ENCODE results near the gene KLHDC10. TPM values are rescaled to one million over a fixed set of nuclear protein-coding genes. Genes with fewer than 3 reads are reported as not detected.

Gene KLHDC10
- total RNA-seq, 2 experiments from 2014 or later: 7.0 to 8.8 TPM

GRCh38 chr7:130087364-130087763 lies 17.0 kb downstream of the KLHDC10 start:
- CTCF ChIA-PET: interaction anchor here (0.7 kb wide), 1 partner anchor 212 kb away, joined by 4 read pairs; no protein-coding TSS in a partner anchor
- no peak for DNase-seq
- no peak overlapping the region for H3K4me3 Mint-ChIP-seq
- no peak overlapping the region for H3K27ac Mint-ChIP-seq
- no peaks in the 10 kb centered on the region for H3K9me3 Mint-ChIP-seq
- peaks cover 32% of the 10 kb centered on the region for H3K4me1 Mint-ChIP-seq (ENCODE audit: low read depth)
- H3K27me3 ChIP-seq (ENCODE audit: control insufficient read depth in 1 of 2, insufficient read depth in 2 of 2, low read length in 2 of 2): no peaks in the 10 kb centered on the region
- POLR2A ChIA-PET: no interaction called here
- intact Hi-C loops (cut with DNase I, micrococcal nuclease): no loop called here
- no peak for ATAC-seq (ENCODE audit: poor library complexity)
- H3K36me3 Mint-ChIP-seq (ENCODE audit: low read depth): peaks cover 35% of the 10 kb centered on the region
- H3K36me3 ChIP-seq (ENCODE audit: insufficient read depth, low read length): peaks cover 8% of the 10 kb centered on the region
- no peaks in the 10 kb centered on the region for H3K27me3 Mint-ChIP-seq
- H3K9me3 ChIP-seq (ENCODE audit: control insufficient read depth in 1 of 2, insufficient read depth in 1 of 2, low read length in 2 of 2): no peaks in the 10 kb centered on the region
- no peaks in the 10 kb centered on the region for H3K4me1 ChIP-seq (ENCODE audit: insufficient read depth, low read length)
- no peak overlapping the region for H3K27ac ChIP-seq (ENCODE audit: low read depth in 1 of 2, low read length in 2 of 2)
- no peak for TF ChIP-seq CTCF (IDR thresholded peaks at IDR 0.05)
- H3K4me3 ChIP-seq (ENCODE audit: low read length): no peak overlapping the region

GRCh38 chr7:130090745-130091532 lies 20.6 kb downstream of the KLHDC10 start:
- Mint-ChIP-seq H3K4me3 (no peak overlapping the region), H3K36me3 (ENCODE audit: low read depth) (peaks cover 19% of the 10 kb centered on the region), H3K9me3 (no peaks in the 10 kb centered on the region), H3K4me1 (ENCODE audit: low read depth) (peaks cover 21% of the 10 kb centered on the region), H3K27ac (no peak overlapping the region), H3K27me3 (no peaks in the 10 kb centered on the region)
- no peak for TF ChIP-seq CTCF (IDR thresholded peaks at IDR 0.05)
- Histone ChIP-seq H3K27ac (ENCODE audit: low read depth in 1 of 2, low read length in 2 of 2) (no peak overlapping the region), H3K36me3 (ENCODE audit: insufficient read depth, low read length) (no peaks in the 10 kb centered on the region), H3K4me3 (ENCODE audit: low read length) (no peak overlapping the region), H3K4me1 (ENCODE audit: insufficient read depth, low read length) (no peaks in the 10 kb centered on the region), H3K9me3 (ENCODE audit: control insufficient read depth in 1 of 2, insufficient read depth in 1 of 2, low read length in 2 of 2) (no peaks in the 10 kb centered on the region), H3K27me3 (ENCODE audit: control insufficient read depth in 1 of 2, insufficient read depth in 2 of 2, low read length in 2 of 2) (no peaks in the 10 kb centered on the region)
- ChIA-PET POLR2A (no interaction called here), CTCF (no interaction called here)
- intact Hi-C loops (cut with DNase I, micrococcal nuclease): no loop called here
- no peak for ATAC-seq (ENCODE audit: poor library complexity)
- DNase-seq: no peak

- Histone ChIP-seq H3K4me1 (ENCODE audit: insufficient read depth, low read length) (no peaks in the 10 kb centered on the region), H3K27ac (ENCODE audit: low read depth in 1 of 2, low read length in 2 of 2) (no peak overlapping the region), H3K36me3 (ENCODE audit: insufficient read depth, low read length) (no peaks in the 10 kb centered on the region), H3K27me3 (ENCODE audit: control insufficient read depth in 1 of 2, insufficient read depth in 2 of 2, low read length in 2 of 2) (no peaks in the 10 kb centered on the region), H3K9me3 (ENCODE audit: control insufficient read depth in 1 of 2, insufficient read depth in 1 of 2, low read length in 2 of 2) (no peaks in the 10 kb centered on the region), H3K4me3 (ENCODE audit: low read length) (no peak overlapping the region)
- no peak overlapping the region for H3K4me3 Mint-ChIP-seq
- peaks cover 19% of the 10 kb centered on the region for H3K36me3 Mint-ChIP-seq (ENCODE audit: low read depth)
- peaks cover 20% of the 10 kb centered on the region for H3K4me1 Mint-ChIP-seq (ENCODE audit: low read depth)
- H3K27ac Mint-ChIP-seq: no peak overlapping the region
- no peak for ATAC-seq (ENCODE audit: poor library complexity)
- H3K9me3 Mint-ChIP-seq: no peaks in the 10 kb centered on the region
- POLR2A ChIA-PET: no interaction called here
- intact Hi-C loops (cut with DNase I, micrococcal nuclease): no loop called here
- CTCF ChIA-PET: no interaction called here
- no peaks in the 10 kb centered on the region for H3K27me3 Mint-ChIP-seq
- TF ChIP-seq CTCF (IDR thresholded peaks at IDR 0.05): no peak
- no peak for DNase-seq
Measured at GRCh38 chr7:130091999-130092398, 21.7 kb downstream of the KLHDC10 start.
